Activated B cell treated with CpG ODN at 0.5 μM for 24 hours (primary cell): ENCODE measurements around the gene ATP8B4. TPM values are rescaled to one million over a fixed set of nuclear protein-coding genes. Genes with fewer than 3 reads are reported as not detected.

Source experiments
- ATAC-seq: fragments of 200-7000 bp; cut with Tn5 transposase; one replicate; pipeline ENCODE4 v1.10.0; 2021; ENCODE audit warnings: low read depth, mild to moderate bottlenecking, moderate library complexity
- CTCF ChIA-PET: fragments of 350-600 bp; sonication (Branson Sonifier 250); formaldehyde crosslinking; loops from one replicate; lab custom pipeline; 2021; ENCODE audit warnings: antibody characterized with exemption; lab: Charles Lee
- POLR2A ChIA-PET: fragments of 350-600 bp; sonication (Branson Sonifier 250); formaldehyde crosslinking; loops from one replicate; lab custom pipeline; 2021; ENCODE audit warnings: antibody characterized with exemption; lab: Charles Lee
- DNase-seq: peaks from one replicate; pipeline ENCODE4 v3.0.0; 2022
- H3K27ac Mint-ChIP-seq: one replicate; pipeline ENCODE4 v1.8.0; 2020; ENCODE audit warnings: mixed read lengths
- H3K27me3 Mint-ChIP-seq: one replicate; pipeline ENCODE4 v1.8.0; 2021; ENCODE audit warnings: mixed read lengths
- H3K36me3 Mint-ChIP-seq: one replicate; pipeline ENCODE4 v1.8.0; 2021; ENCODE audit warnings: low read depth, mixed read lengths
- H3K4me1 Mint-ChIP-seq: one replicate; pipeline ENCODE4 v1.8.0; 2021; ENCODE audit warnings: mixed read lengths
- H3K4me3 Mint-ChIP-seq: one replicate; pipeline ENCODE4 v1.8.0; 2020; ENCODE audit warnings: mild to moderate bottlenecking, mixed read lengths
- H3K9me3 Mint-ChIP-seq: one replicate; pipeline ENCODE4 v1.8.0; 2020; ENCODE audit warnings: mixed read lengths
- intact Hi-C: fragments of 100-400 bp; cut with micrococcal nuclease; formaldehyde crosslinking; loops from one replicate; pipeline ENCODE4 v1.15.1; 2024
- total RNA-seq: library from RNA; stranded (reverse); gene quantifications from 2 replicates; pipeline ENCODE4 v1.2.3, GENCODE V29; 2022
- TF ChIP-seq, protein P1 (sequence below): fragments of 200-600 bp; IDR thresholded peaks from one replicate; pipeline ENCODE4 v1.8.0; 2022; ENCODE audit warnings: antibody characterized with exemption, mild to moderate bottlenecking

ATP8B4 gene
- total RNA-seq, 1 donor from 2014 or later: 0.86 TPM

- ATAC-seq (no peak), DNase-seq (no peak)
- CTCF ChIA-PET: no interaction called here
- H3K9me3 Mint-ChIP-seq: peaks cover 3% of the 10 kb centered on the region
- intact Hi-C loops: no loop called here
- H3K4me1 Mint-ChIP-seq: no peaks in the 10 kb centered on the region
- H3K27me3 Mint-ChIP-seq: no peaks in the 10 kb centered on the region
- TF ChIP-seq, protein P1, sequence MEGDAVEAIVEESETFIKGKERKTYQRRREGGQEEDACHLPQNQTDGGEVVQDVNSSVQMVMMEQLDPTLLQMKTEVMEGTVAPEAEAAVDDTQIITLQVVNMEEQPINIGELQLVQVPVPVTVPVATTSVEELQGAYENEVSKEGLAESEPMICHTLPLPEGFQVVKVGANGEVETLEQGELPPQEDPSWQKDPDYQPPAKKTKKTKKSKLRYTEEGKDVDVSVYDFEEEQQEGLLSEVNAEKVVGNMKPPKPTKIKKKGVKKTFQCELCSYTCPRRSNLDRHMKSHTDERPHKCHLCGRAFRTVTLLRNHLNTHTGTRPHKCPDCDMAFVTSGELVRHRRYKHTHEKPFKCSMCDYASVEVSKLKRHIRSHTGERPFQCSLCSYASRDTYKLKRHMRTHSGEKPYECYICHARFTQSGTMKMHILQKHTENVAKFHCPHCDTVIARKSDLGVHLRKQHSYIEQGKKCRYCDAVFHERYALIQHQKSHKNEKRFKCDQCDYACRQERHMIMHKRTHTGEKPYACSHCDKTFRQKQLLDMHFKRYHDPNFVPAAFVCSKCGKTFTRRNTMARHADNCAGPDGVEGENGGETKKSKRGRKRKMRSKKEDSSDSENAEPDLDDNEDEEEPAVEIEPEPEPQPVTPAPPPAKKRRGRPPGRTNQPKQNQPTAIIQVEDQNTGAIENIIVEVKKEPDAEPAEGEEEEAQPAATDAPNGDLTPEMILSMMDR: no peak
- POLR2A ChIA-PET: no interaction called here
- H3K36me3 Mint-ChIP-seq: no peaks in the 10 kb centered on the region
- no peak overlapping the region for H3K27ac Mint-ChIP-seq
- H3K4me3 Mint-ChIP-seq: no peak overlapping the region
Observed at GRCh38 chr15:49817100-49817499, 301.9 kb downstream of the ATP8B4 start.

DNA sequence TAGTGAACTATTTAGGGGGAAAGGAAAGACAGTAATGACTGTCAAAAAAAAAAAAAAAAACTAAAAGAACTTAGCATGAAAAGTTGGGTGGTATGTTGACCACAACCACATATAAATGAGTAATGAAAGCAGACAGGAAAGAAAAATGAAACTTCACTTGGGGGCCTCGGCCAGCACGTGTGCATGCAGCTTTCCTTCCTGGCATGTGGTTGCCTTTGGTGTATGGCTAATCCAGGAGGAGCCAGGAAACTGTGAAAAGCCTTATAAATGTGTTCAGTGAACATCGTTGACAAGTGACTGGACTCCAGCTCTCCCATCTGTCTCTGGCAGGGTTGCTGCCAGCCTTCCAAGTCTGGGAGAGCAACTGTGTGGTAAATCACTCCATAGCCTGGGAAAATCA is 303.1 kb downstream of the ATP8B4 start:
- intact Hi-C loops: no loop called here
- TF ChIP-seq, protein P1: no peak
- CTCF ChIA-PET: no interaction called here
- no peaks in the 10 kb centered on the region for H3K36me3 Mint-ChIP-seq
- POLR2A ChIA-PET: no interaction called here
- no peaks in the 10 kb centered on the region for H3K4me1 Mint-ChIP-seq
- H3K27ac Mint-ChIP-seq: no peak overlapping the region
- H3K4me3 Mint-ChIP-seq: no peak overlapping the region
- no peaks in the 10 kb centered on the region for H3K27me3 Mint-ChIP-seq
- ATAC-seq (no peak), DNase-seq (no peak)
- H3K9me3 Mint-ChIP-seq: peaks cover 3% of the 10 kb centered on the region

- TF ChIP-seq, protein P1: no peak
- POLR2A ChIA-PET: no interaction called here
- Mint-ChIP-seq H3K27me3 (no peaks in the 10 kb centered on the region), H3K4me3 (no peak overlapping the region), H3K9me3 (peaks cover 3% of the 10 kb centered on the region), H3K36me3 (no peaks in the 10 kb centered on the region), H3K4me1 (no peaks in the 10 kb centered on the region), H3K27ac (no peak overlapping the region)
- CTCF ChIA-PET: no interaction called here
- ATAC-seq: no peak
- intact Hi-C loops: no loop called here
- no peak for DNase-seq
Observed at GRCh38 chr15:49815526-49815925, 303.5 kb downstream of the ATP8B4 start.

GRCh38 chr15:49814709-49815108 is 304.3 kb downstream of the ATP8B4 start:
- TF ChIP-seq, protein P1: no peak
- intact Hi-C loops: no loop called here
- ChIA-PET POLR2A (no interaction called here), CTCF (no interaction called here)
- Mint-ChIP-seq H3K27ac (no peak overlapping the region), H3K36me3 (no peaks in the 10 kb centered on the region), H3K4me3 (no peak overlapping the region), H3K9me3 (peaks cover 3% of the 10 kb centered on the region), H3K27me3 (no peaks in the 10 kb centered on the region), H3K4me1 (no peaks in the 10 kb centered on the region)
- DNase-seq (no peak), ATAC-seq (no peak)

- POLR2A ChIA-PET: no interaction called here
- Mint-ChIP-seq H3K27me3 (no peaks in the 10 kb centered on the region), H3K36me3 (no peaks in the 10 kb centered on the region), H3K4me1 (no peaks in the 10 kb centered on the region), H3K27ac (no peak overlapping the region), H3K9me3 (peaks cover under 1% of the 10 kb centered on the region), H3K4me3 (no peak overlapping the region)
- CTCF ChIA-PET: no interaction called here
- intact Hi-C loops: no loop called here
- TF ChIP-seq, protein P1: no peak
- ATAC-seq (no peak), DNase-seq (no peak)
Observed at GRCh38 chr15:49813625-49814024, 305.4 kb downstream of the ATP8B4 start.
